ENCODE measurements around the gene GDPGP1.
"Not testable (repeated sequence)": the region's sequence is repeated elsewhere in the genome, so short reads cannot be mapped to it uniquely, and the experiment has no call there.

GDPGP1 gene

DNA sequence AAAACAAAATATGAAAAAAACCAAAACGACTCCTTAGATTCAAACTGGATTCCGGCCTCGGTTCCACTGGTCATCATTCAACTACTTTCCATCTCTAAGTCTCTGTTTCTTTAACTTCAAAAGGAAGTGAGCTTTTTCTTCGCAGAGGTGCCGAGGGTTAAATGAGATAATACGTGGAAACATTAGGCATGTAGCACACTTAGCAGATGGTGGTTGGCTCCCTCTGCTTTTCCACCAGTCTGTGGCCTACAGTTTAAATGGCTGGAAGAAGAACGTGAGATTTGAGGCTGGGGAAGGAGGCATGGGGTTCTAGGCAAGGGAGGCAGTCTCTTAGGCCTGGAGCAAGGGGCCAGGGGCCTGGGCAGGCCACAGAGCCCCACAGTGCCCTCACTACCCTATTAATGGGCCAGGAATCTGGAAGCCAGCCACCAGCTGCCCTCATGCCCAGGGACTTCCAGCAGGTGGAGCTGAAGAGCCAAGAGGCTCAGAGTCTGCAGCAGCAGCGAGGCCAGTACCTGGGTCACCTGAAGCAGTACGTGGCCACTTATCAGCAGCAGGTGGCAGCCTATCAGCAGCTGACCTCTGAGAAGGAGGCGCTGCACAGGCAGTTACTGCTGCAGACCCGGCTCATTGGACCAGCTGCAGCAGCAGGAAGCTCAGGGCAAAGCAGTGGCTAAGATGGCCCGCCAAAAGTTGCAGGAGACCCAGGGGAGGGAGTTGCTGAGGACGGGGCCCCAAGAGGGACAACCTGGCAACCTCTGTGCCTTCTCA is 59.2 kb downstream of the GDPGP1 start:
- in situ Hi-C loops (cut with HindIII; ENCODE audit: low sequenced_read_pairs) = not testable (repeated sequence)

DNA sequence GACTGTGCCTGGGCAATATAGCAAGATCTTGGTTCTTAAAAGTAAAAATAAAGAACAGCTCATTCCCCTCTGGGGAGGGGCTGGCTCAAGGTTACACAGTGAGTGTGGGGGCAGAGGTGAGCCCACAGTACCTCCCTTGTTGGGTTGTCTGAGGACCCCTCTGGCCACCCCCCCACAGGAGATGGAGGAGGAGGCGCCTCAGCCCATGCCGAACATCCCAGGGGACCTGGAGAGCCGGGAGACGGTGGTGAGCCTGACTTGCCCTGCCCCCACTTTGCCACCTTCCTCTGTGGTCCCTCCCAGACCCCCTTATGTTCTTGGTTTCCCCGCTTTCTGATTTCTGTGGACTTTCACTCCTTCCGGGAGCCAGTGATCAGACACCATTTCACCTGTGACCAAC is 60.1 kb downstream of the GDPGP1 start:
- in situ Hi-C loops (cut with HindIII; ENCODE audit: low sequenced_read_pairs) = no loop called here

DNA sequence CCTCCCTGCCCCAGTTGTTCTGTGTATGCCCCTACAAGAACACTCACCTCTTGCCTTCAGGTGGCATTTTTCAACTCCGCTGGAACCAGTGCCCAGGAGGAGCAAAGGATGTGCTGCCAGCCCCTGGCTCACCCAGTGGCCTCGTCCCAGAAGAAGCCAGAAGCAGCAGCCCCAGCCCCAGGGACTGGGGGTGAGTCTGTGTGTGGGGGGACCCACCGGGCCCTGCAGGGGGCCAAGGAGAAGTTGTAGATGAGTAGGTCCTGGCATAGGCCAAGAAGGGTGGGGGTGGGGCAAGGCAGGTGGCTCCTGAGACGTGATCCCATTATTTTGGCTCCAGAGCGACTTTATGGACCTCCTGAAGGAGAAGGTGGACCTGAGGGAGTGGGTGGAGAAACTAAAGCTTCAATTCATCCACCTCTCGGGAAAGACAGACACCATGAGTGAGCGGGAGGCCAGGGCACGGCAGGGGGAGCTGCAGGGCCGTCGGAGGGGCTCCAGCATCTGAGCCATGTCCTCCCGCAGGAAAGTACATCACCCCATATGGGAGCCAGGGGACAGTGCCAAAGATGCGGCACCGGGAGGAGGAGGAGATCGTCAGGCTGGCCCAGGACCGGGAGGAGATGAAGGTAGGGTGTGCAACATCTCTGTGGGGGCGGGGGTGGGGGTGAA is 60.7 kb downstream of the GDPGP1 start:
- in situ Hi-C loops (cut with HindIII; ENCODE audit: low sequenced_read_pairs) = no loop called here

GRCh38 chr15:90295270-90295648 is 61.2 kb downstream of the GDPGP1 start:
- in situ Hi-C loops (cut with HindIII; ENCODE audit: low sequenced_read_pairs) = no loop called here
